Hematopoietic multipotent progenitor cell treated with erythropoietin and hydrocortisone succinate and interleukin-3 and kit ligand, for 4 days (in vitro differentiated cells): ENCODE results near the gene MAP3K3.

Experiments used
- DNase-seq: peaks from one replicate; pipeline ENCODE4 v3.0.0-alpha.2; 2015

Gene MAP3K3

DNA sequence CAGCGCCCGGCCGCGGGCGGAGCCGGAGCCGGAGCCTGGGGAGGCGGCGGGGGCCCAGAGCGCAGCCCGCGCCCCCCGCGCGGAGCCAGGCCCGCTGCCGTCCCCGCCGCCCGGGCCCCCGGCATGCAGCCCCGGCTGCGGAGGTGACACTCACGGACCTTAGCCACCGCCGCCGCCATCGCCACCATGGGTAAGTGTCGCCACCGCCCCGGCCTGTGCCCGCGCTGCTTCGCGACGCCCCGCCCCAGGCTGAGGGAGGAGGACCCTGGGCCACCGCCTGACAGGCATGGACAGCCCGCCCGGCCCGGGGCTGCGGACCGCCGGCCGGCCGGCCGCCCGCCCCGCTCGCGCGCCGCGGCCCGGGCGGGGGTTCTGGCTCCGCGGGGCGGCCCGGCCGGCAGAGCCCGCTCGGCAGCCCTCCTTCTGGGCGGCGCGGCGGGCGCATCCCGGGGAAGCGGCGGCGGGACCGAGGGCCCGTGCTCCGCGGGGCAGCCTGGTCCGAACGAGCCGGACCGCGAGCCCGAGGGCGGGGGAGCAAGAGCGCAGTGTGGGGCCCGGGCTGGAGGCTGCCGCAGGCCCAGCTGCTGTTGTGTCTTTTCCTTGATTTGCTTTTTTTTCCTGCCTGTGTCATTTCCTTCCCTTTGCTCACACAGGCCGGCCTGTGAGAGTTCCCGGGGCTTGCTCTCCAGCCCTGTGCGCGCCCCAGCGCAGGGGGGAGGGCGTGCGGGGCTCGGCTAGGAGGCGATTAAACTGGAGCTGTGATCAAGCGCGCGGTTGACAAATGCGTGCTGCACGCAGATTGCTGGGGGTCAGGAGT lies 565 bp downstream of the MAP3K3 start:
- DNase-seq: peak; percentile 81

DNA sequence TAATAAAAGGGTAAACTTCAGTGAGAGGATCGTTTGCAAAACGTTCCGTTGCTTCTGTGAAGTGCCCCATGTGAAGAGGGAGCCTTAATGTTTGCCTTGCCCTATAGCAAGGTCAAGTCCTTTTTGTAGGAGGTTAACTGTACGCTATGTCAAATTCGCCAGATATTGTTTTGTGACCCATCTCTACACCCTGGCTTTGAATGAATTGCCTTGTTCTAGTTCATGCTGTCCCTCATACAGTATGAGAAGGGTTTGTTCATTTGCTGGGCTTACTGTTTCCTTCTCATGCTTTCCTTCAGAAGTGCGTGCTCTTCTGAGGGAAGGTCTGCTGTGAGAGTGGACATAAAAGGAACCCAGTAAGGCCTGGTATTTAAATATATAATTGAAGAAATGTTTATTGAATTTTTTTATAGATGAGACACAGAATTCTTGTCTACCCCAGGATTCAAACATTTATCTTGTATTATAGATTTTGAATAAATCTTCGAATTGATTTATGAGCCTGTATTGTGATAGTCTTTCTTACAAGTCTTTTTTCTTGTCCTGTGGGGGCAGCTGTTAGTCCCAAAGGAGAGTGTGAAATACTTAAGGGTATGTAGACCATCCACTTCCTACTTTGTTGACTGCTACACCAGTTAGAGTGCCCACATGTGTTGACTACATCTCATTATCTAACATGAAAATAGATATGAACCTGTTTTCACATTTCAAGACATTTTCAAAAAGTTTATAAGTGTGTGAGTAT lies 1.7 kb downstream of the MAP3K3 start:
- peak; percentile 52 for DNase-seq

- peak; percentile 33 for DNase-seq
Measured at GRCh38 chr17:63624531-63624880, 2.3 kb downstream of the MAP3K3 start.

DNA sequence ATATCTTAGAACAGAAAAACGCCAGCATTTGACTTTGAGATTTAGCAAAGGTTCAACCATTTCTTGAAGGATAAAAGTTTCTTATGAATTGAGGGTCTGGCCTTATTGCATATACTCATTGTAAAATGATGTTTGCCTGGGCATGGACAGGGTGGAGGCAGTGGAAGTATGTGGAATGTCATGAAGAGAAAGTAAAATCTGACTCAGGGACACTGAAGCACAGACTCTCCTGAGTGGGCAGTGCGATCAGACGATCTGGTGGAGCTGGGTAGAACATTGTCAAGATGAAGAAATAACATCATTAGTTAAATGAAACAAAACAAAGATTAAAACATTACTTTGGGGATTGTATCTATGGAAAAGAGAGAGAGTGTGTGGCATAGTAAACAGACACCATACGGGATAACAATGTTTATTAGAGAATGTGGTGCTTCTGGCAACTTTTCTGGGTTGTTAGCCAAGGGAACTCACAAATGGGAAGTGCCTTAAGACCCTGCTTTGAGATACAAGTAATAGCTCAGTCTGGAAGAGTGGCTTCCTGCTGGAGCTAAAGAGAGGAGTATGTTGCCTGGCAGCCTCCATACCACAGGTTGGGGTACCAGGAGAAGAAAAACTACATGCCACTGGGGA lies 4.4 kb downstream of the MAP3K3 start:
- no peak for DNase-seq

- no peak for DNase-seq
Measured at GRCh38 chr17:63629627-63630026, 7.4 kb downstream of the MAP3K3 start.

DNA sequence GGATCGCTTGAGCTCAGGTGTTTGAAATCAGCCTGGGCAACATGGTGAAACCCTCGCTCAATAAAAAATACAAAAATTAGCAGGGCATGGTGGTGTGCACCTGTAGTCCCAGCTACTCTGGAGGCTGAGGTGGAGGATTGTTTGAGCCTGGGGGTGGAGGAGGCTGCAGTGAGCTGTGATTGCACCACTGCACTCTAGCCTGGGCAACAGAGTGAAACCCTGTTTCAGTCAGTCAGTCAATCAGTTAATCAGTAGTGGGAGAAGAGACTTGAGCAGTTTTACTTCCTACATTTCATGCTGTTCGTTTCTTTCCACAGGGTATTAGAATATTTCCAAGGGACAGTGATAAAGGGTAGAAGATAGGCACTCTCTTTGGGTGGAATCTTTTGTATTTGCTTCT lies 8.8 kb downstream of the MAP3K3 start:
- no peak for DNase-seq

DNA sequence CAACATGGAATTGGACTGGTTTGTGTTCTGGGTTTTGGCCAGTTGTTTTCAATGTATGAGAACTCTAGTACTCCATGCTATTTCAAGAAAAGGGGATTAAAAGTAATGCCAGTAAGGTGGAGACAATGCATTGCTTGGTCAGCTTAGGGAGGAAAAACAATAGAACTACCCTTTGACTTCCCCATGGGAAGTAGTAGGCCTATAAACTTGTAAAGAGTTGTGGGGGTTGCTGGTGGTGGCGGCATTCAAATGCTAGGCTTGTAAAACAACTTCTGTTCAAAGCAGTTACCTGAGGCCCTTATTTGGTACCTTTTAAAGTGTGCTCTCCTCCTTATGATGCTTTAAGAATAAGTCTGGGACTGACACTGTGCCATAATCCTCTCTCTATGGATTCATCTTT lies 9.4 kb downstream of the MAP3K3 start:
- no peak for DNase-seq

GRCh38 chr17:63633742-63634141 lies 11.5 kb downstream of the MAP3K3 start:
- DNase-seq: no peak

DNA sequence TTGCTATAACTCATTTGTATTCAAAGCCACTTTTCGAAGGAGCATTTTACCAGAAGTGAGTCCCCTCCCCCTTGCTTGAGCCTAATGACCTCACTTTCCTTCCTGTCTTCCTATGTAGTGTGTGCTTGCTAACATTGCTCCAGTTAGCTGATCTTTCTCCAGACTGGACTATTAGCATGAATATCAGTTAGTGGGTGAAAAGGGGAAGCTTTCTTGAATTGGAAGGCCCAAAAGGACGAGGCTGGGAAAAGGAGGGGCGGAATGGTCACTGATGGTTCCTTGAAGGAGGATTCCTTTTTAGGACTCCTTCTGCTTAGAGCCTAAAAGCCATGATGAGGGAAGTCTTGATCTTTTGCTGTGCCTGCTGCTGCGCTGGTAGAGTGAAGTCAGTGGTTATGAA lies 11.9 kb downstream of the MAP3K3 start:
- peak; percentile 59 for DNase-seq

DNA sequence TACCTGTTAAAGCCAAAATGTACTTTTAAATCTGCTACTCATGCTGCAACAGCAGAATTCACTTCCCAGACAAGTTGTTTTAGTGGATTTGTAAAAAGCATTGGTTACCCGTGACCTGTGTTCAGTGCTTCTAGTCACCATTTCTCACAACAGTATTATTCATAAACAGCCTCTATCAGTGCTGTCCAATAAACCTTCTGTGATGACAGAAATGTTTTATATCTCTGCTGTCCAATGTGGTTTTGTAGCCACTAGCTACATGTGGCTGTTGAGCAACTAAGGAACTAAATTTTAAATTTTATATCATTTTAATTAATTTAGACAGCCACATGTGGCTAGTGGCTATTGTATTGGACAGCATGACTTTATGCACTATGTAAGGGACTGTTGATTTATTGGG lies 12.6 kb downstream of the MAP3K3 start:
- DNase-seq: peak; percentile 25

GRCh38 chr17:63635290-63635689 lies 13.1 kb downstream of the MAP3K3 start:
- DNase-seq: no peak

- DNase-seq: no peak
Measured at GRCh38 chr17:63635787-63636186, 13.6 kb downstream of the MAP3K3 start.

DNA sequence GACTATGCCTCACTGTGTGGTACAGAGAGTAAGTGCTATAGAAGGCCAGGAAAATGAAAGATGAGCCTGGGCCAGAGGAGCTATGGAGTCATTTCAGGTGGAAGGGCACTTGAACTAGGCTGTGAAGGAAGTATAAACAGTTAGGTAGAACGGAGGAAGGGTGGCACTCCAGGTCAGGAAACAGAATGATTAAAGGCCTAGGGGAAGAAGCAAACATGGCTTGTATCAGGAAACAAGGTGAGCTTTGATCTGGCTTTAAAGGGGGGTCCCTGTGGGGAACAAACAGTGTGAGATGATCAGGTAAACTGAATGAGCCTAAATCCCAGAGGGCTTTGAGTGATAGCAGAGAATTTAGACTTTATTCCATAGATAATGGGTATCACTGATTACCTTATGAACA lies 16.9 kb downstream of the MAP3K3 start:
- DNase-seq: no peak

DNA sequence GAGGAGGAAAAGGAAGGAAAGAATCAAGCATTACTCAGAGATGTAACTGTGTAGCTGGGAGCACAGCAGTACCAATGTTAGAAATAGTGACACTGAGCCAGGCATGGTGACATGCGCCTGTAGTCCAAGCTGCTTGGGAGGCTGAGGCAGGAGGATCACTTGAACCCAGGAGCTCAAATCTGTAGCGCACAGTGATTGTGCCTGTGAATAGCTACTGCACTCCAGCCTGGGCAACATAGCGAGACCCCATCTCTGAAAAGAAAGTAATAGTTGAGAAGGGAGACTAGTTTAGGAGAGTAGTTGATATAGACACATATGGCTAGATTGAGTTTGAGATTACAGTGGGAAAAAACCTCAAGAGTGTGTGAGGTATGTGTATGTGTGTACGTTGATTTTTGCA lies 17.8 kb downstream of the MAP3K3 start:
- no peak for DNase-seq

- peak; percentile 75 for DNase-seq
Measured at GRCh38 chr17:63641692-63642448, 19.7 kb downstream of the MAP3K3 start.

DNA sequence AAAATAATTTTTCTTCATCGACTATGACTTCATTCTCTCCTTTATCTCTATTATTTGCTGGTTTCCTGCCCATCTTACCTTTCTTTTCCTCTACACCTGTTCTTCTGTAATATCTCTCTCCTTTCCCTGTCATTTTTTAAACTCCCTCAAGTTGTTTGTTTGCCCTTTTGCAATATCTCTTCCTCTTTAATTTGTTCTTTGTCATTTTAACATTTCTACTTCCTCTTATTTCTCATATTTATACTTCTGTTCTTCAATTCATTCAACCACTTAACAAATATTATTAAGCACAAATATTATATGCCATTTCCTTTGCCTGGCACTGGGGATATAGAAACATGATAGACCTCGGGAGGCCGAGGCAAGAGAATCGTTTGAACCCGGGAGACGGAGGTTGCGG lies 22.6 kb downstream of the MAP3K3 start:
- peak; percentile 22 for DNase-seq

GRCh38 chr17:63645775-63646487 lies 23.7 kb downstream of the MAP3K3 start:
- no peak for DNase-seq

GRCh38 chr17:63646488-63646806 lies 24.2 kb downstream of the MAP3K3 start:
- no peak for DNase-seq

GRCh38 chr17:63647065-63647725 lies 25.0 kb downstream of the MAP3K3 start:
- no peak for DNase-seq

DNA sequence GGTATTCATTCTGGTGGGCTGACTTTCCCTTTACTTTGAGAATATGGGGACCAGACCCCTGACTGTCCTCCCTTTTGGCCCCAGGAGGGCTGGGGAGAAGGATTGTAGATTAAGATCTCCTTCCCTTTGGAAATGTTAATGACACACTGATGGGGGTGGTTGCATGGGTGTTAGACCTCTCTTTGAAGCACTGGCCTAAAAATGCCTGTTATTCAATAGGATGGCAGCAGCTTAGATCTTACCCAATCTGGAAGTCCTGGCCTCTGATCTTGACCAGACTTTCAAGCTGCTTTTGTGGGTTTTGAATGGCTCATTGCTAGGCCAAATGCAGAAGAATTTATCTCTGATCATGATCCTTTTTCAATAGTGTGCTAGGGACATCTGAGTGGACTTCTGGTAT lies 25.7 kb downstream of the MAP3K3 start:
- no peak for DNase-seq

DNA sequence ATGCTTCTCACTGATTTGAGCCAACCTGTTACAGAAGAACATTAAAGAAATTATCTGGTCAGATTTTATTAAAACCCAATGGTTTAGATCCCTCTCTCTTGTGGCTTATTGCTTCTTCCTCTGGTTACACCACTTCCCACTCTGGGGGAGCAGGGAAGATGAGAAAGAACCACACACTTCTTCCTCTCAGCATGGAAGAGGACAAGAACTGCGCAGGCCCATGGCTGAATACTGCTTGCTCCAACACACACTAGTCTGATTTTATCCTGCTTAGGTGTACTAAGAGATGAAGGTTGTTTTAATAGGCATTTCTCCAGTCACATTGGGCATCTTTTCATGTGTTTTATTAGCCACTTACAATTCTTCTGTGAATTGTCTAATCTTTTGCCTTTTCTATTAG lies 27.6 kb downstream of the MAP3K3 start:
- peak; percentile 49 for DNase-seq

DNA sequence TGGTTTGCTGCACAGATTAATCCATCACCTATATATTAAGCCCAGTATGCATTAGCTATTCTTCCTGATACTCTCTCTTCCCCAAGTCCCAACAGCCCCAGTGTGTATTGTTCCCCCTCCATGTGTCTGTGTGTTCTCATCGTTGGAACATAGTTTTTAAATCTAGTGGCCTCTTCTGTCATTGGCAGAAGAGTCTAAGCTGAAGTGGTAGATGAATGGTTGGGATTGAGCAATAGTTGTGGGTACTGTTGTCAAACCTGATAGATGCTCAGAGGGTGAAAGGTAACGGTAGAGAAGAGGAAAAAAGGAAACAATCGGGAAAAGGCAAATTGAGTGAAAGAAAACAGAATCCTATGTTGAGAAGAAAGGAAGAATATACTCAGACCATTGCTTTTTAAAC lies 29.9 kb downstream of the MAP3K3 start:
- no peak for DNase-seq
